Measurements from ENCODE around the gene NRL. TPM values are rescaled to one million over a fixed set of nuclear protein-coding genes. Genes with fewer than 3 reads are reported as not detected.

NRL gene
- total RNA-seq, 1 donor from 2014 or later: 5.5 TPM

DNA sequence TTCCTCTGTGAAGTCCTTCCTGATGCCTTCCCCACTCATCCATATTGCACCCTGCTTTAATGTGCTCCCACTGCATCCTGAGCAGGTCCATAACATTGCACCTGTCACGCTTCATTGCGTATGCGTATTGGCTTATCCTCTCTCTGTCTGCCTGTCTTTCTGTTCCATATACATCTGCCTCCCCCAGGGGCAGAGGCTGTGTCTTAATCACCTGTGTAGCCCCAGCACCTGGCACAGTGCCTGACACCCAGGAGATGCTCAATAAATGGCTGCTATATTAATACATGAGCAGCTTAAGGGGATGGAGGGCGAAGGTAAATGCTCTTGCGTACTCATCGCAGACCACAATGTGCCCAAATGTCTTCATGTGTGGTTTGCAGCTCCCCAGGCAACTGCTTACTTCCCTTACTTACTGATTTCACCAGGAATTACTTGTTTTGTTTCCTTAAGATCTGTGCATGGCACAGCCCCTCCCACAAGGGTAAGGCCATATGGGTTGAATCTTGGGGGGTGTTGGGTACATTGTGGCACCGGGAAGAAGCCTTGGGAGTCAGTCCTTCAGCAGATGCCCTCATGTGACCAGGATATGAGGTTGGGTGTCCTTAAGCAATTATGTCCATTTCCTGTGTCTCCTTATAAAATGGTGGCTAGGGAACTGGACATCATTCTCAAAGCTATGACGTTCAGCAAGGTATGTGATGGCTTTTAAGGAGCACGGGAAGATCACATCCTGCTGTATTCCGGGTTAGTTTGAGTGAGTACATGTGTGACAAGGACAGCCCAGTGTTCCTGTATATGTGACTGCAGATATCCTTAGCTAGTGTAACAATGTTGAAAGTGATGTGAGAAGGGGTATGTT is 44.2 kb downstream of the NRL start:
- ChIA-PET CTCF (interaction anchor here (1.1 kb wide), 1 partner anchor 12 kb away, joined by 4 read pairs; no protein-coding TSS in a partner anchor), POLR2A (interaction anchor here (0.8 kb wide), 1 partner anchor 10 kb away, joined by 3 read pairs; no protein-coding TSS in a partner anchor)
- Mint-ChIP-seq H3K27ac (no peak overlapping the region), H3K27me3 (no peaks in the 10 kb centered on the region), H3K36me3 (ENCODE audit: low read depth) (no peaks in the 10 kb centered on the region), H3K4me3 (no peak overlapping the region), H3K9me3 (no peaks in the 10 kb centered on the region), H3K4me1 (peaks cover 8% of the 10 kb centered on the region)
- no peak for ATAC-seq (ENCODE audit: low read depth)
- intact Hi-C loops (cut with micrococcal nuclease): no loop called here
- no peak for DNase-seq
- TF ChIP-seq, protein P1, sequence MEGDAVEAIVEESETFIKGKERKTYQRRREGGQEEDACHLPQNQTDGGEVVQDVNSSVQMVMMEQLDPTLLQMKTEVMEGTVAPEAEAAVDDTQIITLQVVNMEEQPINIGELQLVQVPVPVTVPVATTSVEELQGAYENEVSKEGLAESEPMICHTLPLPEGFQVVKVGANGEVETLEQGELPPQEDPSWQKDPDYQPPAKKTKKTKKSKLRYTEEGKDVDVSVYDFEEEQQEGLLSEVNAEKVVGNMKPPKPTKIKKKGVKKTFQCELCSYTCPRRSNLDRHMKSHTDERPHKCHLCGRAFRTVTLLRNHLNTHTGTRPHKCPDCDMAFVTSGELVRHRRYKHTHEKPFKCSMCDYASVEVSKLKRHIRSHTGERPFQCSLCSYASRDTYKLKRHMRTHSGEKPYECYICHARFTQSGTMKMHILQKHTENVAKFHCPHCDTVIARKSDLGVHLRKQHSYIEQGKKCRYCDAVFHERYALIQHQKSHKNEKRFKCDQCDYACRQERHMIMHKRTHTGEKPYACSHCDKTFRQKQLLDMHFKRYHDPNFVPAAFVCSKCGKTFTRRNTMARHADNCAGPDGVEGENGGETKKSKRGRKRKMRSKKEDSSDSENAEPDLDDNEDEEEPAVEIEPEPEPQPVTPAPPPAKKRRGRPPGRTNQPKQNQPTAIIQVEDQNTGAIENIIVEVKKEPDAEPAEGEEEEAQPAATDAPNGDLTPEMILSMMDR (IDR thresholded peaks at IDR 0.05): no peak

DNA sequence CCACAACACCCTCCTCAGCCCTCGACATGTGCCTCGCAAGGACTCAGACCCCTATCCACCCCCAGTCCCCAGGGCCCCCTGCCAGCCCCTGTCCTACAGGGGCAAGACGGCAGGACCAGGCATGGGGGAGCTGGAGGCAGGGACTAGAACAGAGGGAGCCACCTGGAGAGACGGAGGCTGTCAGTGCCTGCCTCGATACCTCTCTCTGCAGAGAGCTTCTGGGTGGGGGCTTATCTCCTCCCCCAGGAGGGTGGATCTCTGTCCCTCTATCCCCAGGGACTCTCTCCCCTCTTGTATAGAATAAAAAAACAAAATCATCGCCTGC is 45.4 kb downstream of the NRL start:
- ATAC-seq (ENCODE audit: low read depth) (no peak), DNase-seq (no peak)
- TF ChIP-seq, protein P1 (IDR thresholded peaks at IDR 0.05): no peak
- H3K4me3 Mint-ChIP-seq: no peak overlapping the region
- ChIA-PET CTCF (interaction anchor here (1.1 kb wide), 1 partner anchor 11 kb away, joined by 4 read pairs; no protein-coding TSS in a partner anchor), POLR2A (no interaction called here)
- intact Hi-C loops (cut with micrococcal nuclease): no loop called here
- H3K36me3 Mint-ChIP-seq (ENCODE audit: low read depth): no peaks in the 10 kb centered on the region
- no peak overlapping the region for H3K27ac Mint-ChIP-seq
- no peaks in the 10 kb centered on the region for H3K27me3 Mint-ChIP-seq
- no peaks in the 10 kb centered on the region for H3K4me1 Mint-ChIP-seq
- H3K9me3 Mint-ChIP-seq: no peaks in the 10 kb centered on the region

DNA sequence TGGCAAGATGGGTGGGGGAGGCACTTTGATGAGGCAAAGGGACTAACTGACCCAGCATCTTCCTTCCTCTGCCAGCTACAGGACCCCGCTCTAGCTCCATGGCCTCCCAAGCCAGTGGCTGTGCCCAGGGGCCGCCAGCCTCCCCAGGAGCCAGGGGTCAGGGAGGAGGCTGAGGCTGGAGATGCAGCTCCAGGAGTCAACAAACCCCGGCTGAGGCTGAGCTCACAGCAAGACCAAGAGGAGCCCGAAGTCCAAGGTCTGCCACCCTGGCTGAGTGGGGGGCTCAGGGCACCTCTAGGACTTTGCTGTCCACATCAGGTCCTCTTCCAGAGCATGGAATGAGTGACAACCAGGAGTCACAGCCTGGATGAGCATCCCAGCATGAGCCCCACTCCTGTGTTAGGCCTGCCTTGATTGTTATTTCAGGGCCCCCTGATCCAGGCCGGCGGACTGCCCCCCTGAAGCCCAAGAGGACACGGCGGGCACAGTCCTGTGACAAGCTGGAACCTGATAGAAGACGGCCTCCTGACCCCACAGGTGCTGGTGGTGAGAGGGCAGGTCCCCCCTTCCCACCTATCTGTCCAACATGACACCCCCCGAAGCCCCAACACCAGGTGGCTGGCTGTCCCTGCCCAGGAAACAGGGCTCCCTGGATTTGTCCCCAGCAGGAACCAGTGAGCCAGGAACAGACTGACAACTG is 45.9 kb downstream of the NRL start:
- H3K36me3 Mint-ChIP-seq (ENCODE audit: low read depth): no peaks in the 10 kb centered on the region
- H3K4me3 Mint-ChIP-seq: no peak overlapping the region
- intact Hi-C loops (cut with micrococcal nuclease): no loop called here
- no peak for ATAC-seq (ENCODE audit: low read depth)
- ChIA-PET POLR2A (no interaction called here), CTCF (interaction anchor here (1.1 kb wide), 1 partner anchor 11 kb away, joined by 4 read pairs; no protein-coding TSS in a partner anchor)
- H3K4me1 Mint-ChIP-seq: no peaks in the 10 kb centered on the region
- TF ChIP-seq, protein P1 (IDR thresholded peaks at IDR 0.05): no peak
- H3K9me3 Mint-ChIP-seq: no peaks in the 10 kb centered on the region
- no peaks in the 10 kb centered on the region for H3K27me3 Mint-ChIP-seq
- H3K27ac Mint-ChIP-seq: no peak overlapping the region
- DNase-seq: no peak

DNA sequence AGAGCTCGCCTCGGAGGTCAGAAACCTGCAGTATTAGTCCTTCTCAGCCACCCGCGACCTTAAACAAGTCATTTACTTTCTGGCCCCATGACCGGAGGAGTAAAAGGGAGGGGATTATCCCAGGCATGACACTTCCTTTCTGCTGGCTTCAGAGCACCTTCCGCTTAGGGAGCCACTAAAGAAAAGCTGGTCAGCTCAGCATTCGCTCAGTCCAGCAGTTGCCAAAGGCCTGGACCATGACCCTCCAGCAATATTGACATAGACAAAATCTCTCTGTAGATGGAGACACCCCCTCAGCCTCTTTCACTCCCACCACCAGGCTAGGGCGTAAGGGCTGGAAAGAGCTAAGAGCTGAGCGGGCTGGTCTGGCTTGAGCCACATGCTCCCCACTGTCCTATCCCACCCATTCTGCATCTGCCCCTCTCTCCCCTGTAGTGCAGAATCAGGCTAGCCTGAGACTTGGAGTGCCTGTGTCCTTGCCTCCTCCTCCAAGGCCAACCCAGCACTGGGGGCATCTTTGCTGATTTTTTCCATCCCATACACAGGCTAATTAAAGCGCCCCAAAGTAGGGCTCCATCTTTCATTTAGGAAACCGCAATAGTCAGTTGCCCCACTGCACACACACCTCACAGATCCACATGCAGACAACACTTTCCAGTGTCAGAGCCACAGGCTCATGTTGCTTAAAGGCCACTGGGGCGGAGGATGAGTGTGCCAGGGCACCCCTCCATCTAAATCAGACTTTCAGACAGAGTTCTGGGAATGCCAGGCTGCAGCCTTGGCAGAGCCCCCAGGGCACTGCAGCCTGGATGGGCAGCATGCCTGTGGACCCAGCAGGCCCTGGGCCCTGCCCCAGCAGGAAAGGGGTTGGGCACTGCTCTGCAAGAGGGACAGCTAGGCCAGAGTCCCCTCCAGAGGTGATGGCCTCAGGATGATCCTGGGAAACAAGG is 47.3 kb downstream of the NRL start:
- Mint-ChIP-seq H3K27me3 (no peaks in the 10 kb centered on the region), H3K4me3 (no peak overlapping the region), H3K9me3 (no peaks in the 10 kb centered on the region), H3K27ac (no peak overlapping the region), H3K36me3 (ENCODE audit: low read depth) (no peaks in the 10 kb centered on the region), H3K4me1 (no peaks in the 10 kb centered on the region)
- CTCF ChIA-PET: interaction anchor here (0.6 to 0.7 kb wide), 2 partner anchors 24 to 47 kb away, joined by 3 to 4 read pairs; no protein-coding TSS in a partner anchor
- DNase-seq: no peak
- POLR2A ChIA-PET: interaction anchor here (0.5 to 0.8 kb wide), 2 partner anchors 8 to 42 kb away, joined by 3 to 5 read pairs; no protein-coding TSS in a partner anchor
- intact Hi-C loops (cut with micrococcal nuclease): no loop called here
- TF ChIP-seq, protein P1 (IDR thresholded peaks at IDR 0.05): no peak
- ATAC-seq (ENCODE audit: low read depth): no peak
